ENCODE data around the gene MICAL3. TPM values are rescaled to one million over a fixed set of nuclear protein-coding genes. Genes with fewer than 3 reads are reported as not detected.

Gene MICAL3
- total RNA-seq, 1 donor from 2014 or later = 47.9 TPM

DNA sequence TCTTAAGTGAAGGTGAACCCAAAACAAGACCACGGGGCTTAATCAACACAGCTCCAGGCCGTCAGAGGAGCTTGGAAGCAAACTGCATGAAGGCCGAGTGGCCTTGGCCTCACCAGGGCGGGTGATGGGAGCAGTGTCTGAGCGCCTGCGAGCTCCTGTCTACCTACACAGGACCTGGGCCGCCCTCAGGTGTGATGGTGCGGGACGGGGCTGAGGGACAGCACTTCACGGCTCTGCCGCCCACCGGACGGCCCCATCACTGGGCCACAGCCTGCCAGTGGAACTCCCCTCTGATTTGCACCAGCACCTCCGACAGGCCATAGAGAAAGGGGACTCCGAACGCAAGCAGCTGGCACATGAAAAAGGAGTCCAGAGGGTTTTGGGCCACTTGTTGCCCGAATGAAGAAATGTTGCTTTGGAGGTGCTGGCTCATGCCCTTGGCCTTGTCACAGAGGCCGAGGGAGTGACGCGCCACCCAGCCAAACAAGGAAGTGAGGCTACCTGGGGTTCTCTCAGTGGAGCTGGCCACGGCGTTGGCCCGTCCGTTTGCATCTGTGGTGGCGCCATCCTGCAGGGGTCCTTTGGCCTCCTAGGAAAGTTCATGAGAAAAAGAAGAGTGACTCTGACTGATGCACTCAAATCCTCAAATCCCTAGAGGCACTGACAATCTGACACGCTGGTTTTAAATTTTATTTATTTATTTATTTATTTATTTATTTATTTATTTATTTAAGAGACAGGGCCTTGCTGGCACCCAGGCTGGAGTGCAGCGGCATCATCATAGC lies 159.8 kb downstream of the MICAL3 start:
- Mint-ChIP-seq H3K4me3 (ENCODE audit: unreplicated experiment) (no peak overlapping the region), H3K4me1 (ENCODE audit: unreplicated experiment) (peaks cover 7% of the 10 kb centered on the region), H3K9me3 (ENCODE audit: unreplicated experiment) (no peaks in the 10 kb centered on the region), H3K36me3 (ENCODE audit: unreplicated experiment) (peaks cover 14% of the 10 kb centered on the region), H3K27me3 (ENCODE audit: unreplicated experiment) (no peaks in the 10 kb centered on the region), H3K27ac (ENCODE audit: unreplicated experiment) (no peak overlapping the region)
- DNase-seq (ENCODE audit: extremely low spot score, unreplicated experiment) = no peak
- TF ChIP-seq, protein P1, sequence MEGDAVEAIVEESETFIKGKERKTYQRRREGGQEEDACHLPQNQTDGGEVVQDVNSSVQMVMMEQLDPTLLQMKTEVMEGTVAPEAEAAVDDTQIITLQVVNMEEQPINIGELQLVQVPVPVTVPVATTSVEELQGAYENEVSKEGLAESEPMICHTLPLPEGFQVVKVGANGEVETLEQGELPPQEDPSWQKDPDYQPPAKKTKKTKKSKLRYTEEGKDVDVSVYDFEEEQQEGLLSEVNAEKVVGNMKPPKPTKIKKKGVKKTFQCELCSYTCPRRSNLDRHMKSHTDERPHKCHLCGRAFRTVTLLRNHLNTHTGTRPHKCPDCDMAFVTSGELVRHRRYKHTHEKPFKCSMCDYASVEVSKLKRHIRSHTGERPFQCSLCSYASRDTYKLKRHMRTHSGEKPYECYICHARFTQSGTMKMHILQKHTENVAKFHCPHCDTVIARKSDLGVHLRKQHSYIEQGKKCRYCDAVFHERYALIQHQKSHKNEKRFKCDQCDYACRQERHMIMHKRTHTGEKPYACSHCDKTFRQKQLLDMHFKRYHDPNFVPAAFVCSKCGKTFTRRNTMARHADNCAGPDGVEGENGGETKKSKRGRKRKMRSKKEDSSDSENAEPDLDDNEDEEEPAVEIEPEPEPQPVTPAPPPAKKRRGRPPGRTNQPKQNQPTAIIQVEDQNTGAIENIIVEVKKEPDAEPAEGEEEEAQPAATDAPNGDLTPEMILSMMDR (IDR thresholded peaks at IDR 0.05) = no peak

DNA sequence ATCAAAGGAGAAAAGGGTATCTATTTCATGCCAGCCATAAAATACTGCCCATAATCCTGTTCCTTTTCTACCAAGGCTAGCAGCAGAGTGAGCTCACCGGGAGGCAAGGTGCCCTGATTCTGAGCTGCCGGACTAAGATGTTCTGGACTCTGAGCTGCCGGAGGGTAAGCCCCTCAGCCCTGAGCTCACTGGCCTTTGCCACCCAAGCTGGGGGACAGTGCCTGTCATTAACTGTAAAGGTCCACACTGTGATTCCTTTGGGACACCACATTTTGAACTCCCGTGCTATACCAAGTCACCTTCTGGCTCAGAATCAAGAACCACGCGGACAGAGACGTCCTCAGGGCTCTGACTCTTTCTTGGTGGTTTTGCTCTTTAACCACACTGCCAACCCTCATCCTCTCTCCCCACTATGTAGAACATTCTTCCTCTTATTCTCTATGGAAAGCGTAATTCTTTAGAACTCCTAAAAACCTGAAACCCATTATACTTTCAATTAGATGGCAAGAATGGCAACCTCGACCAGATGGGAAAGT lies 161.6 kb downstream of the MICAL3 start:
- peaks cover 7% of the 10 kb centered on the region for H3K4me1 Mint-ChIP-seq (ENCODE audit: unreplicated experiment)
- peaks cover 8% of the 10 kb centered on the region for H3K36me3 Mint-ChIP-seq (ENCODE audit: unreplicated experiment)
- H3K4me3 Mint-ChIP-seq (ENCODE audit: unreplicated experiment) = no peak overlapping the region
- no peaks in the 10 kb centered on the region for H3K9me3 Mint-ChIP-seq (ENCODE audit: unreplicated experiment)
- TF ChIP-seq, protein P1 (IDR thresholded peaks at IDR 0.05) = no peak
- H3K27ac Mint-ChIP-seq (ENCODE audit: unreplicated experiment) = no peak overlapping the region
- no peak for DNase-seq (ENCODE audit: extremely low spot score, unreplicated experiment)
- no peaks in the 10 kb centered on the region for H3K27me3 Mint-ChIP-seq (ENCODE audit: unreplicated experiment)

DNA sequence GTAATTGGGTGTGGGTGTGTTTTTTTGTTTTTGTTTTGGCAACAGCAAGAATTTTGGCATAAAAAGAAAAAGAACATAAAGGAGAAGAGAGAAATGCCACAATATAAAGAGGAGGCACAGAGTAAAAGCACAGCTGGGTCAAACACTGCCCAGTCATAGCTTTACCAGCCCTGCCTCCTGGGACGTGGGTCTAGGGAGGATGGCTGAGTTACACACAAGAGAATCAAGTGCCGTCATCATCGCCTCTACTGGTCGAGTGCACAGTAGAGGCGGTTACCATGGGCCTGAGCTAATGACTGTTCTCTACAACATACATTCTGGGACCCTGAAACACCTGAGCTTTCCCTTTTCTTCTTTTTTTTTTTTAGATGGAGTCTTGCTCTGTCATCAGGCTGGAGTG lies 162.5 kb downstream of the MICAL3 start:
- no peak for DNase-seq (ENCODE audit: extremely low spot score, unreplicated experiment)
- H3K4me1 Mint-ChIP-seq (ENCODE audit: unreplicated experiment) = peaks cover 5% of the 10 kb centered on the region

DNA sequence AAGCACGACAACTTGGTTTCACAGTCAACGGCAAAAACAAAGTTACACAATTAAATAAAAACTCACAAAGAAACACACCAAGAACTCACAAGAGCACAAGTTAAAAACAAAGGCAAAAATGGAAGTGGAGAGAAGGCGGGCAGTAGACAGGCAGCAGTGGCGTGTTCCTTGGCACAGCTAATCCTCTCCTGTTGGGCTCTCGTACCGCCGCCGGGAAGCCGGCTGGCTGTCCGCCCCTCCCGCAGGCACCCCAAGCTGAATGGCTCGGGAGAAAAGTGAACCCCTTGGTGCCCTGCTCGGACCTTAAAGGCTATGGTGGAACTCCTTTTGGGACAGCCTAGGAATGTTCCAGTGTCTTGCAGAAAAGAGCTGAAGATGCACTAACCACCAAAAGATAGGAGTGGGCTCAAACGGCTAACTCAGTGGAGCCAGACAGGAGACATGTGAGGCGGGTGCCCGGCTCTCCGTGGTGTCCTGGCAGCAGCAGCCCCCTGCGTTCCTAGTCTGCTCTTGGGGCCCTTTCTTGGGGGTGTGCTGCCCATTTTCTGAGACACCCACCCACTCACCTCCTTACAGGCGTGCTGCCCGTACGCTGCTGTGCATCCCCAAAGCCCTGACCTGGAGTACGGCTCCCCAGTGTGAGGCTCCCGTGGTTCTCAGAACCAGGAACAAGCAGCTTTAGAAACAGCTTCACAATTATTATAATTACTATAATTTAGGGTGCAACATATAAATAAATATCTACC lies 164.0 kb downstream of the MICAL3 start:
- H3K27ac Mint-ChIP-seq (ENCODE audit: unreplicated experiment) = no peak overlapping the region
- H3K9me3 Mint-ChIP-seq (ENCODE audit: unreplicated experiment) = no peaks in the 10 kb centered on the region
- peaks cover 11% of the 10 kb centered on the region for H3K36me3 Mint-ChIP-seq (ENCODE audit: unreplicated experiment)
- DNase-seq (ENCODE audit: extremely low spot score, unreplicated experiment) = no peak
- H3K4me1 Mint-ChIP-seq (ENCODE audit: unreplicated experiment) = peaks cover 5% of the 10 kb centered on the region
- TF ChIP-seq, protein P1 (IDR thresholded peaks at IDR 0.05) = no peak
- H3K4me3 Mint-ChIP-seq (ENCODE audit: unreplicated experiment) = no peak overlapping the region
- H3K27me3 Mint-ChIP-seq (ENCODE audit: unreplicated experiment) = no peaks in the 10 kb centered on the region

More for the DNA sequence above, 162.5 kb downstream of the MICAL3 start:
- Mint-ChIP-seq H3K9me3 (ENCODE audit: unreplicated experiment) (no peaks in the 10 kb centered on the region), H3K27me3 (ENCODE audit: unreplicated experiment) (no peaks in the 10 kb centered on the region), H3K27ac (ENCODE audit: unreplicated experiment) (no peak overlapping the region), H3K36me3 (ENCODE audit: unreplicated experiment) (peaks cover 11% of the 10 kb centered on the region), H3K4me3 (ENCODE audit: unreplicated experiment) (no peak overlapping the region)
- TF ChIP-seq, protein P1 (IDR thresholded peaks at IDR 0.05) = no peak

DNA sequence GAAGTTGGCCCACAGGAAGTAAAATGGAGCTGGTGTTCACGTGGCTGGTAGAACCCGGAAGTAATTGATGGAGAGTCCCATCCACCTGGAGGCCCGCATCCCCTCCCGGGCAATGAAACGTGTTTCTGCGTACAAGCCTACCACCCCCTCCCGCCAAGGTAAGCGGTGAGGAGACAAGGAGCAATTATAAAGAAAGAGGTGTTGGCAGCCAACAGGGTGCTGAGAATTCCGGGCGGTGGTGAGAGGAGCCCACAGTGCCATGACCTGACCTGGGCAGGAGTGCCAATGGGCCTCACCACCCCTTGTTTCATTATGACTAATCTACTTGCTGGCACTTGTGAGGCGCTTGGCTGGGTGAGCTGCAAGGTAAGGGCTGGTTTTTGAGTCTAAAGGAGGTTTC lies 166.3 kb downstream of the MICAL3 start:
- H3K4me3 Mint-ChIP-seq (ENCODE audit: unreplicated experiment) = no peak overlapping the region
- H3K36me3 Mint-ChIP-seq (ENCODE audit: unreplicated experiment) = peaks cover 8% of the 10 kb centered on the region
- DNase-seq (ENCODE audit: extremely low spot score, unreplicated experiment) = no peak
- no peaks in the 10 kb centered on the region for H3K27me3 Mint-ChIP-seq (ENCODE audit: unreplicated experiment)
- TF ChIP-seq, protein P1 (IDR thresholded peaks at IDR 0.05) = no peak
- H3K4me1 Mint-ChIP-seq (ENCODE audit: unreplicated experiment) = peaks cover 4% of the 10 kb centered on the region
- H3K27ac Mint-ChIP-seq (ENCODE audit: unreplicated experiment) = no peak overlapping the region
- H3K9me3 Mint-ChIP-seq (ENCODE audit: unreplicated experiment) = no peaks in the 10 kb centered on the region

Measured in osteocyte (in vitro differentiated cells).